GM12891 (cell line): ENCODE results near the gene TDRD1.

Experiments used
- POLR2A ChIP-seq: IDR thresholded peaks from 2 replicates; pipeline ENCODE4 v1.6.1; 2011; ENCODE audit warnings: low read depth, low read length, control low read depth
- TAF1 ChIP-seq: IDR thresholded peaks from 2 replicates; pipeline ENCODE4 v1.6.1; 2011; ENCODE audit warnings: low read depth, low read length, control low read depth

DNA sequence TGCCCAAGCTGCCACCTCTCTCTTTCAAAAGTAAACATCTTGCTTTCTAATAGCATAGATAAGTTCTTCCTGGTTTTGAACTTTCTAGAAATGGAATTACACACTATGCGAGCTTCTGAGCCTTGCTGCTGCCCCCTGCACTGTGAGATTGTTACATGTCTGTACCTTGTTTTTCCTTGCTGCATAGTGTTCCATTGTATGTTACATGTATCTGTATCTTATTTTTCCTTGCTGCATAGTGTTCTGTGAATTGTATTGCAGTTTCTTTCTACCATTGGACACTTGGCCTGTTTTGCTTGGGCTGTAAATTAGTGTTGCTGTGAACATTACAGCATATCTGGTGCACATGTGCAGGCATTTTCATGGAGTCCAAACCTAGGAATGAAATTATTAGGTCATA lies 35.9 kb downstream of the TDRD1 start:
- no peak for TF ChIP-seq POLR2A
- no peak for TF ChIP-seq TAF1
